HCT116 (cell line): ENCODE data around the gene CREBL2. TPM values are rescaled to one million over a fixed set of nuclear protein-coding genes. Genes with fewer than 3 reads are reported as not detected.

Experiments used
- ATAC-seq: fragments of 200-7000 bp; cut with Tn5 transposase; 2 replicates; pipeline ENCODE4 v1.9.1; 2020; ENCODE audit warnings: mild to moderate bottlenecking, moderate library complexity
- BruUV-seq: library from RNA; stranded (reverse); fragments of 400-500 nt; replicated peaks from 2 replicates; lab custom pipeline; 2021; lab: Mats Ljungman, UMichigan
- CTCF ChIA-PET: fragments of 300-600 bp; sonication (Branson Sonifier 250); formaldehyde crosslinking; loops from one replicate; lab custom pipeline; 2021; ENCODE audit warnings: antibody characterized with exemption; lab: Charles Lee
- POLR2A ChIA-PET: fragments of 300-600, 350-600 bp; sonication (Branson Sonifier 250); formaldehyde crosslinking; loops from one replicate; lab custom pipeline; 2021; ENCODE audit warnings: antibody characterized with exemption; lab: Charles Lee
- RAD21 ChIA-PET, 2 experiments: fragments of 300-600 bp; sonication (Branson Sonifier 250); formaldehyde crosslinking; loops; one replicate each; lab custom pipeline; 2023; ENCODE audit warnings: low total read pairs in 2 of 2; ENCODE audit not compliant: uncharacterized antibody in 2 of 2, unreplicated experiment in 2 of 2, low non-redundant PET in 1 of 2; lab: Charles Lee
- DNase-seq: peaks from one replicate; pipeline ENCODE4 v3.0.0-alpha.2; 2010; ENCODE audit warnings: low read depth, low spot score
- H2AFZ ChIP-seq: fragments of 200-600 bp; shearing (Covaris generic), sonication (generic); 2 replicates; pipeline ENCODE4 v1.6.1; 2017; ENCODE audit warnings: low read depth, mixed run types, mixed read lengths, antibody characterized with exemption, low read length; ENCODE audit not compliant: poor library complexity, severe bottlenecking
- H3K27ac ChIP-seq: 2 replicates; pipeline ENCODE4 v1.5.1; 2012; ENCODE audit warnings: low read depth, low read length
- H3K27me3 ChIP-seq: fragments of 200-600 bp; sonication (generic); 2 replicates; pipeline ENCODE4 v1.6.1; 2016; ENCODE audit warnings: mixed run types, low read length, mixed read lengths; ENCODE audit not compliant: insufficient read depth
- H3K36me3 ChIP-seq, 2 experiments: fragments of 200-500 bp in 1 of 2; fragments of 200-600 bp in 1 of 2; sonication (Bioruptor generic) in 1 of 2; sonication (generic) in 1 of 2; 2 replicates each; pipeline versions ENCODE4 v1.5.1 to v1.6.1; 2014 to 2016; ENCODE audit warnings: low read length in 2 of 2, inconsistent platforms in 1 of 2, mixed read lengths in 1 of 2, mixed run types in 1 of 2; ENCODE audit not compliant: insufficient read depth in 2 of 2, control insufficient read depth in 1 of 2
- H3K4me1 ChIP-seq, 2 experiments: fragments of 200-600 bp in 1 of 2; sonication (generic) in 1 of 2; 2 replicates each; pipeline versions ENCODE4 v1.5.1 to v1.6.1; 2012 to 2017; ENCODE audit warnings: low read length in 2 of 2, inconsistent platforms in 1 of 2, mild to moderate bottlenecking in 1 of 2, mixed read lengths in 1 of 2, mixed run types in 1 of 2, moderate library complexity in 1 of 2; ENCODE audit not compliant: insufficient read depth in 2 of 2, control insufficient read depth in 1 of 2
- H3K4me2 ChIP-seq: fragments of 200-600 bp; sonication (generic); 2 replicates; pipeline ENCODE4 v1.6.1; 2017; ENCODE audit warnings: mixed run types, low read length, mixed read lengths
- H3K4me3 ChIP-seq, 2 experiments: fragments of 200-600 bp in 1 of 2; sonication (generic) in 1 of 2; replicated peaks in 1 of 2; 2 replicates each; pipeline ENCODE4 v1.5.1; 2011 to 2016; ENCODE audit warnings: low read length in 2 of 2, control low read depth in 1 of 2, low read depth in 1 of 2, mild to moderate bottlenecking in 1 of 2, mixed read lengths in 1 of 2, mixed run types in 1 of 2
- H3K79me2 ChIP-seq: fragments of 200-600 bp; sonication (generic); 2 replicates; pipeline ENCODE4 v1.6.1; 2017; ENCODE audit warnings: mild to moderate bottlenecking, mixed run types, low read length, moderate library complexity, mixed read lengths; ENCODE audit not compliant: insufficient read depth
- H3K9ac ChIP-seq: fragments of 200-600 bp; sonication (generic); 2 replicates; pipeline ENCODE4 v1.6.1; 2016; ENCODE audit warnings: low read length, mixed read lengths
- H3K9me2 ChIP-seq: fragments of 200-600 bp; sonication (generic), shearing (Covaris generic); 2 replicates; pipeline ENCODE4 v1.6.1; 2017; ENCODE audit warnings: mixed run types, mild to moderate bottlenecking, moderate library complexity; ENCODE audit not compliant: insufficient read depth
- H3K9me3 ChIP-seq, 2 experiments: fragments of 200-500 bp in 1 of 2; fragments of 200-600 bp in 1 of 2; sonication (Bioruptor generic) in 1 of 2; sonication (generic) in 1 of 2; 2 replicates each; pipeline ENCODE4 v1.6.1; 2014 to 2017; ENCODE audit warnings: low read length in 2 of 2, mixed read lengths in 2 of 2, inconsistent platforms in 1 of 2, low read depth in 1 of 2, mild to moderate bottlenecking in 1 of 2, mixed run types in 1 of 2, moderate library complexity in 1 of 2; ENCODE audit not compliant: control insufficient read depth in 1 of 2, insufficient read depth in 1 of 2
- H4K20me1 ChIP-seq: fragments of 200-600 bp; sonication (generic), shearing (Covaris generic); 2 replicates; pipeline ENCODE4 v1.6.1; 2017; ENCODE audit warnings: mixed run types, mild to moderate bottlenecking, moderate library complexity; ENCODE audit not compliant: insufficient read depth
- CBX3 ChIP-seq: IDR thresholded peaks from 2 replicates; pipeline ENCODE4 v1.6.1; 2012; ENCODE audit warnings: low read depth
- CEBPB ChIP-seq: IDR thresholded peaks from 2 replicates; pipeline ENCODE4 v1.6.1; 2012; ENCODE audit warnings: low read depth
- ELF1 ChIP-seq: IDR thresholded peaks from 2 replicates; pipeline ENCODE4 v1.6.1; 2012; ENCODE audit warnings: low read depth, borderline replicate concordance
- EZH2 ChIP-seq: fragments of 200-600 bp; sonication (generic); IDR thresholded peaks from 2 replicates; pipeline ENCODE4 v1.6.1; 2017; ENCODE audit warnings: antibody characterized with exemption, mixed run types
- FOSL1 ChIP-seq: IDR thresholded peaks from 2 replicates; pipeline ENCODE4 v1.6.1; 2012; ENCODE audit warnings: low read depth
- POLR2AphosphoS5 ChIP-seq: IDR thresholded peaks from 2 replicates; pipeline ENCODE4 v1.6.1; 2011; ENCODE audit warnings: mild to moderate bottlenecking, low read depth, low read length, moderate library complexity
- SIN3A ChIP-seq: IDR thresholded peaks from 2 replicates; pipeline ENCODE4 v1.6.1; 2012; ENCODE audit warnings: low read depth
- SP1 ChIP-seq: IDR thresholded peaks from 2 replicates; pipeline ENCODE4 v1.6.1; 2012; ENCODE audit warnings: low read depth
- SRF ChIP-seq: IDR thresholded peaks from 2 replicates; pipeline ENCODE4 v1.6.1; 2012; ENCODE audit warnings: low read depth
- TCF7L2 ChIP-seq: IDR thresholded peaks from 2 replicates; pipeline ENCODE4 v1.7.0; 2011; ENCODE audit warnings: borderline replicate concordance, inconsistent platforms; ENCODE audit not compliant: insufficient read depth, insufficient read length; ENCODE audit errors: extremely low read depth
- ZFX ChIP-seq: fragments of 450-650 bp; IDR thresholded peaks from 2 replicates; pipeline ENCODE4 v1.6.1; 2017
- ZNF274 ChIP-seq: fragments of 200-500 bp; sonication (Bioruptor generic); IDR thresholded peaks from 2 replicates; pipeline ENCODE4 v1.6.1; 2014; ENCODE audit warnings: mild to moderate bottlenecking, low read depth, low read length, inconsistent platforms
- intact Hi-C: fragments of 100-400 bp; cut with micrococcal nuclease; formaldehyde crosslinking; loops from 2 replicates; pipeline ENCODE4 v1.10.0; 2022
- total RNA-seq: library from RNA; stranded (reverse); gene quantifications from one replicate; pipeline ENCODE4 v1.2.1, GENCODE V29; 2021; ENCODE audit not compliant: unreplicated experiment
- TF ChIP-seq, protein P1 (sequence below): IDR thresholded peaks from 2 replicates; pipeline ENCODE4 v1.6.1; 2012
- TF ChIP-seq, protein P2 (sequence below): IDR thresholded peaks from 2 replicates; pipeline ENCODE4 v1.6.1; 2012
- TF ChIP-seq, protein P3 (sequence below), 3 experiments: fragments of 200-600 bp in 1 of 3; sonication (generic) in 1 of 3; IDR thresholded peaks in 2 of 3; conservative IDR thresholded peaks in 1 of 3; 2 replicates each; pipeline ENCODE4 v1.5.1; 2012 to 2017; ENCODE audit warnings: low read depth in 2 of 3, low read length in 2 of 3, antibody characterized with exemption in 1 of 3, borderline replicate concordance in 1 of 3, control low read depth in 1 of 3, mild to moderate bottlenecking in 1 of 3, mixed read lengths in 1 of 3, mixed run types in 1 of 3, moderate library complexity in 1 of 3; ENCODE audit not compliant: insufficient read depth in 1 of 3
- TF ChIP-seq, protein P4 (sequence below): IDR thresholded peaks from 2 replicates; pipeline ENCODE4 v1.6.1; 2012; ENCODE audit warnings: low read depth
- TF ChIP-seq, protein P5 (sequence below): IDR thresholded peaks from 2 replicates; pipeline ENCODE4 v1.6.1; 2011; ENCODE audit warnings: mild to moderate bottlenecking, low read length, moderate library complexity; ENCODE audit not compliant: insufficient replicate concordance; ENCODE audit errors: extremely low read depth

CREBL2 gene
- total RNA-seq, 1 experiment from 2014 or later, result 11.3 TPM

DNA sequence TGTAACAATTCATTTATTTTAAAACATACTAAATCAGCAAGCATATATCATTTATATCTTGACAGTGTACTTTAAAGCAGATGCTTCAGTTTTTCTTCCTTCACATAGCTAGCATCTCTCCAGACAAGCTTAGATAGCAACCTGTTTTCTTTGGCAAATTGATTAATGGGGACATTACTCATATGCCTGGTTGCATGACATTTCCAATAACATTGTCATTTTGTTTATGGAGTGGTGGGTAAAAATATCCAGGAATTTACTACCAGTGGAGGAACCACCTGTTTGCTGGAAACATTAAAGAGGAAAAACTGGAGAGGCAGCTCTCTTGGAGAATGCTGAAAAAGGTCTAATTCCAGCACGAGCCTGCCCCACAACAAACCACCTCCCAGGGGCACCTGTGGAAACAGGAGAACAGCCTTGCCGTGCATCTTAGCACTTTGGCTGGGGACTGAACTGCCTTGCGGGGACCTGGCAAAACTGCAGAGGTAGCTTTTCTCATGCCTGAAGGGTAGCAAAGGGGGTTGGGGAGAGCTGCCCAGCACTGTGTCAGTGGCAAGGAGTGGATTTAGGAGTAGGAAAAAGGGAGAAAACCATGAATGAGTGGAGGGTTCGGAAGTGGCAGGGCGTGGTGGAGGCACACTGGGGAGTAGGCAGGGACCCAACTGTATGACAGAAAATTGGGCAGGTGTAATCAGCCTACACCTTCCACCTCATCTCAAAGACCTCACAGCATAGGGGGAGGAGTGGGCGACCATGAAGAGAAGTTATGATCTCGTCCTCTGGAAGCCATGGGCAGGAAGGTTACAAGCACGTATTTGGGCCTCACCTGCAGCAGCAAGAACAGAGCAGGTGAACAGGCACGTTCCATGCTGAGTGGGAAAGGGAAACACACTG lies 11.7 kb upstream of the CREBL2 start:
- Histone ChIP-seq H3K27ac (no peak overlapping the region), H3K4me2 (no peak overlapping the region), H3K79me2 (no peaks in the 10 kb centered on the region), H3K9ac (no peak overlapping the region), H3K9me3 (no peaks in the 10 kb centered on the region), H3K4me3 (no peak overlapping the region), H3K36me3 (no peaks in the 10 kb centered on the region), H3K4me1 (no peaks in the 10 kb centered on the region), H2AFZ (no peak overlapping the region), H3K9me2 (no peaks in the 10 kb centered on the region), H3K27me3 (no peaks in the 10 kb centered on the region), H4K20me1 (no peaks in the 10 kb centered on the region)
- CTCF ChIA-PET, result no interaction called here
- no peak for DNase-seq
- POLR2A ChIA-PET, result no interaction called here
- no TSS peak for BruUV-seq
- no peak for TF ChIP-seq SP1
- TF ChIP-seq, protein P1, sequence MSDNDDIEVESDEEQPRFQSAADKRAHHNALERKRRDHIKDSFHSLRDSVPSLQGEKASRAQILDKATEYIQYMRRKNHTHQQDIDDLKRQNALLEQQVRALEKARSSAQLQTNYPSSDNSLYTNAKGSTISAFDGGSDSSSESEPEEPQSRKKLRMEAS, result no peak
- TF ChIP-seq, protein P2, sequence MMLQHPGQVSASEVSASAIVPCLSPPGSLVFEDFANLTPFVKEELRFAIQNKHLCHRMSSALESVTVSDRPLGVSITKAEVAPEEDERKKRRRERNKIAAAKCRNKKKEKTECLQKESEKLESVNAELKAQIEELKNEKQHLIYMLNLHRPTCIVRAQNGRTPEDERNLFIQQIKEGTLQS, result no peak
- TF ChIP-seq SIN3A, result no peak
- TF ChIP-seq, protein P3, sequence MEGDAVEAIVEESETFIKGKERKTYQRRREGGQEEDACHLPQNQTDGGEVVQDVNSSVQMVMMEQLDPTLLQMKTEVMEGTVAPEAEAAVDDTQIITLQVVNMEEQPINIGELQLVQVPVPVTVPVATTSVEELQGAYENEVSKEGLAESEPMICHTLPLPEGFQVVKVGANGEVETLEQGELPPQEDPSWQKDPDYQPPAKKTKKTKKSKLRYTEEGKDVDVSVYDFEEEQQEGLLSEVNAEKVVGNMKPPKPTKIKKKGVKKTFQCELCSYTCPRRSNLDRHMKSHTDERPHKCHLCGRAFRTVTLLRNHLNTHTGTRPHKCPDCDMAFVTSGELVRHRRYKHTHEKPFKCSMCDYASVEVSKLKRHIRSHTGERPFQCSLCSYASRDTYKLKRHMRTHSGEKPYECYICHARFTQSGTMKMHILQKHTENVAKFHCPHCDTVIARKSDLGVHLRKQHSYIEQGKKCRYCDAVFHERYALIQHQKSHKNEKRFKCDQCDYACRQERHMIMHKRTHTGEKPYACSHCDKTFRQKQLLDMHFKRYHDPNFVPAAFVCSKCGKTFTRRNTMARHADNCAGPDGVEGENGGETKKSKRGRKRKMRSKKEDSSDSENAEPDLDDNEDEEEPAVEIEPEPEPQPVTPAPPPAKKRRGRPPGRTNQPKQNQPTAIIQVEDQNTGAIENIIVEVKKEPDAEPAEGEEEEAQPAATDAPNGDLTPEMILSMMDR (IDR thresholded peaks at IDR 0.05 in 2 of 3, conservative IDR thresholded peaks at IDR 0.05 in 1 of 3; ENCODE audit: borderline replicate concordance in 1 of 3, insufficient read depth in 1 of 3, low read depth in 2 of 3, low read length in 2 of 3), result no peak
- no peak for TF ChIP-seq CBX3
- TF ChIP-seq, protein P4, sequence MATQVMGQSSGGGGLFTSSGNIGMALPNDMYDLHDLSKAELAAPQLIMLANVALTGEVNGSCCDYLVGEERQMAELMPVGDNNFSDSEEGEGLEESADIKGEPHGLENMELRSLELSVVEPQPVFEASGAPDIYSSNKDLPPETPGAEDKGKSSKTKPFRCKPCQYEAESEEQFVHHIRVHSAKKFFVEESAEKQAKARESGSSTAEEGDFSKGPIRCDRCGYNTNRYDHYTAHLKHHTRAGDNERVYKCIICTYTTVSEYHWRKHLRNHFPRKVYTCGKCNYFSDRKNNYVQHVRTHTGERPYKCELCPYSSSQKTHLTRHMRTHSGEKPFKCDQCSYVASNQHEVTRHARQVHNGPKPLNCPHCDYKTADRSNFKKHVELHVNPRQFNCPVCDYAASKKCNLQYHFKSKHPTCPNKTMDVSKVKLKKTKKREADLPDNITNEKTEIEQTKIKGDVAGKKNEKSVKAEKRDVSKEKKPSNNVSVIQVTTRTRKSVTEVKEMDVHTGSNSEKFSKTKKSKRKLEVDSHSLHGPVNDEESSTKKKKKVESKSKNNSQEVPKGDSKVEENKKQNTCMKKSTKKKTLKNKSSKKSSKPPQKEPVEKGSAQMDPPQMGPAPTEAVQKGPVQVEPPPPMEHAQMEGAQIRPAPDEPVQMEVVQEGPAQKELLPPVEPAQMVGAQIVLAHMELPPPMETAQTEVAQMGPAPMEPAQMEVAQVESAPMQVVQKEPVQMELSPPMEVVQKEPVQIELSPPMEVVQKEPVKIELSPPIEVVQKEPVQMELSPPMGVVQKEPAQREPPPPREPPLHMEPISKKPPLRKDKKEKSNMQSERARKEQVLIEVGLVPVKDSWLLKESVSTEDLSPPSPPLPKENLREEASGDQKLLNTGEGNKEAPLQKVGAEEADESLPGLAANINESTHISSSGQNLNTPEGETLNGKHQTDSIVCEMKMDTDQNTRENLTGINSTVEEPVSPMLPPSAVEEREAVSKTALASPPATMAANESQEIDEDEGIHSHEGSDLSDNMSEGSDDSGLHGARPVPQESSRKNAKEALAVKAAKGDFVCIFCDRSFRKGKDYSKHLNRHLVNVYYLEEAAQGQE, result no peak
- TF ChIP-seq, protein P5, sequence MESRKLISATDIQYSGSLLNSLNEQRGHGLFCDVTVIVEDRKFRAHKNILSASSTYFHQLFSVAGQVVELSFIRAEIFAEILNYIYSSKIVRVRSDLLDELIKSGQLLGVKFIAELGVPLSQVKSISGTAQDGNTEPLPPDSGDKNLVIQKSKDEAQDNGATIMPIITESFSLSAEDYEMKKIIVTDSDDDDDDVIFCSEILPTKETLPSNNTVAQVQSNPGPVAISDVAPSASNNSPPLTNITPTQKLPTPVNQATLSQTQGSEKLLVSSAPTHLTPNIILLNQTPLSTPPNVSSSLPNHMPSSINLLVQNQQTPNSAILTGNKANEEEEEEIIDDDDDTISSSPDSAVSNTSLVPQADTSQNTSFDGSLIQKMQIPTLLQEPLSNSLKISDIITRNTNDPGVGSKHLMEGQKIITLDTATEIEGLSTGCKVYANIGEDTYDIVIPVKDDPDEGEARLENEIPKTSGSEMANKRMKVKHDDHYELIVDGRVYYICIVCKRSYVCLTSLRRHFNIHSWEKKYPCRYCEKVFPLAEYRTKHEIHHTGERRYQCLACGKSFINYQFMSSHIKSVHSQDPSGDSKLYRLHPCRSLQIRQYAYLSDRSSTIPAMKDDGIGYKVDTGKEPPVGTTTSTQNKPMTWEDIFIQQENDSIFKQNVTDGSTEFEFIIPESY, result no peak
- TF ChIP-seq ZNF274, result no peak
- no peak for TF ChIP-seq POLR2AphosphoS5
- TF ChIP-seq SRF, result no peak
- TF ChIP-seq CEBPB, result no peak
- no peak for TF ChIP-seq TCF7L2
- TF ChIP-seq EZH2, result no peak
- TF ChIP-seq ZFX, result no peak
- no peak for TF ChIP-seq ELF1
- no peak for TF ChIP-seq FOSL1
- intact Hi-C loops, result no loop called here
- RAD21 ChIA-PET, result no interaction called here
- ATAC-seq, result no peak
